ENCODE data around the gene COMMD4.
"Not testable (repeated sequence)": the region's sequence is repeated elsewhere in the genome, so short reads cannot be mapped to it uniquely, and the experiment has no call there.

COMMD4 gene

GRCh38 chr15:75332093-75332492 lies 3.8 kb upstream of the COMMD4 start:
- not testable (repeated sequence) for DNase-seq

- not testable (repeated sequence) for DNase-seq
Observed at GRCh38 chr15:75333654-75334419, 2.0 kb upstream of the COMMD4 start.

- no peak for DNase-seq
Observed at GRCh38 chr15:75335313-75335704, 554 bp upstream of the COMMD4 start.

- DNase-seq, result no peak
Observed at GRCh38 chr15:75338661-75339240, 2.9 kb downstream of the COMMD4 start.

- DNase-seq, result no peak
Observed at GRCh38 chr15:75339531-75340240, 3.8 kb downstream of the COMMD4 start.

GRCh38 chr15:75342221-75342620 lies 6.4 kb downstream of the COMMD4 start:
- DNase-seq, result no peak

- DNase-seq, result peak in 12 of 56 donors; percentile 4 to 54 (median 18)
Observed at GRCh38 chr15:75343953-75344352, 8.1 kb downstream of the COMMD4 start.

GRCh38 chr15:75346796-75347221 lies 10.9 kb downstream of the COMMD4 start, which contains the start of gene NEIL1:
NEIL1 (plus strand) TSS chr15:75347039; CDS start chr15:75348906, 1,867 bp downstream.
- no peak for DNase-seq

GRCh38 chr15:75347222-75348033 lies 11.6 kb downstream of the COMMD4 start:
- peak in 54 of 56 donors; percentile 13 to 88 (median 64) for DNase-seq

GRCh38 chr15:75348034-75348561 lies 12.2 kb downstream of the COMMD4 start:
- DNase-seq, result peak in 1 of 56 donors; percentile 37

GRCh38 chr15:75348562-75349350 lies 12.9 kb downstream of the COMMD4 start:
- peak in 5 of 56 donors; percentile 4 to 41 (median 25) for DNase-seq

- DNase-seq, result not testable (repeated sequence)
Observed at GRCh38 chr15:75349351-75349669, 13.4 kb downstream of the COMMD4 start.

GRCh38 chr15:75349851-75350588 lies 14.2 kb downstream of the COMMD4 start:
- no peak for DNase-seq

GRCh38 chr15:75350601-75351361 lies 14.9 kb downstream of the COMMD4 start:
- DNase-seq, result no peak

GRCh38 chr15:75352186-75353080 lies 16.6 kb downstream of the COMMD4 start:
- no peak for DNase-seq

- no peak for DNase-seq
Observed at GRCh38 chr15:75353604-75354003, 17.7 kb downstream of the COMMD4 start.

- DNase-seq, result no peak
Observed at GRCh38 chr15:75354454-75354853, 18.6 kb downstream of the COMMD4 start.

GRCh38 chr15:75355369-75355768 lies 19.5 kb downstream of the COMMD4 start:
- DNase-seq, result no peak

Measured in nucleus accumbens (tissue), 56 donors.